ENCODE results near the gene RPAP2. TPM values are rescaled to one million over a fixed set of nuclear protein-coding genes. Genes with fewer than 3 reads are reported as not detected.

The RPAP2 gene
- total RNA-seq, 4 donors from 2014 or later = 5.8 to 13.0 (median 10.3) TPM

DNA sequence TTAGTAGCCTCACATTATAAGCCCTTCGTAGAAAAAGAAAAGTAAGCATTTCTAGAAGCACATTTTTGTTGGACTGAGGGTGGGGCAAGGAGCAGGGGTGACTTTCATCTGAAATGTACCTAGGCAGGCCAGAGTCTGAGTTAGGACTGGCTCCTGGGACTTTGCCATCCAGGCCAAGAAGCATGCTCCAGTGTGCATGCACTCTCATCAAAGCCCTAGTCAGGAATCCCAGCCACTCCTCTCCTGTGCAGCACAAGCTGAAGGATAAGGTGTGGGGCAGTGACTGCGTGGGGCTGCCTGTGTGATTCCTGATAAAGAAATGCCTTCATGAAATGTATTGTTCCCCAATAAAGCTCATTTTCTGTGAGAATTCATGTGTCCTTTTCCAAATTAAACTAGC is 99.7 kb downstream of the RPAP2 start:
- Histone ChIP-seq H3K36me3 (no peaks in the 10 kb centered on the region), H3K27ac (no peak overlapping the region), H3K27me3 (no peaks in the 10 kb centered on the region), H3K4me3 (no peak overlapping the region), H3K4me1 (no peaks in the 10 kb centered on the region), H3K9me3 (peaks cover 0 to 25% (median 4%) of the 10 kb centered on the region in 4 donors)
- TF ChIP-seq, protein P1, sequence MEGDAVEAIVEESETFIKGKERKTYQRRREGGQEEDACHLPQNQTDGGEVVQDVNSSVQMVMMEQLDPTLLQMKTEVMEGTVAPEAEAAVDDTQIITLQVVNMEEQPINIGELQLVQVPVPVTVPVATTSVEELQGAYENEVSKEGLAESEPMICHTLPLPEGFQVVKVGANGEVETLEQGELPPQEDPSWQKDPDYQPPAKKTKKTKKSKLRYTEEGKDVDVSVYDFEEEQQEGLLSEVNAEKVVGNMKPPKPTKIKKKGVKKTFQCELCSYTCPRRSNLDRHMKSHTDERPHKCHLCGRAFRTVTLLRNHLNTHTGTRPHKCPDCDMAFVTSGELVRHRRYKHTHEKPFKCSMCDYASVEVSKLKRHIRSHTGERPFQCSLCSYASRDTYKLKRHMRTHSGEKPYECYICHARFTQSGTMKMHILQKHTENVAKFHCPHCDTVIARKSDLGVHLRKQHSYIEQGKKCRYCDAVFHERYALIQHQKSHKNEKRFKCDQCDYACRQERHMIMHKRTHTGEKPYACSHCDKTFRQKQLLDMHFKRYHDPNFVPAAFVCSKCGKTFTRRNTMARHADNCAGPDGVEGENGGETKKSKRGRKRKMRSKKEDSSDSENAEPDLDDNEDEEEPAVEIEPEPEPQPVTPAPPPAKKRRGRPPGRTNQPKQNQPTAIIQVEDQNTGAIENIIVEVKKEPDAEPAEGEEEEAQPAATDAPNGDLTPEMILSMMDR (IDR thresholded peaks at IDR 0.05) = no peak
- TF ChIP-seq POLR2A (IDR thresholded peaks at IDR 0.05) = no peak
- no peak for DNase-seq

DNA sequence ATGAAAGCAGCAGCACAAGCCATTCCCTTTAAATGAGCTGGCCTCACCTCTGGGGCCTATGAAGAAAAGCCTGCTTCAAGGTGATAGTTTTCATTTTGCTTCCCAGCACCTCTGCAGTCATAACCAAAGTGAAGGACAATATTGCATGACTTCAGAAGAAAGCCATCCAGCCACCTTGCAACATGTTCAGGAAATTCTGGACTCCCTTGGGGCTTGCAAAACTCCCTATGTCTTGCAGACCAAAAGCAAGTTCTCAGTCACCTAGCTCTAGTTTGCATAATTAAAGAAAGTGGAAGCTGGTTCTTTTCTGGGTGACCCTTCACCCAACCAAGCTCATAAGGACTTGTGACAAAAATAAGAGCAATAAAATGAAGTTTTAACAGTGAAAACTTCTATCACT is 100.2 kb downstream of the RPAP2 start:
- TF ChIP-seq, protein P1 (IDR thresholded peaks at IDR 0.05) = no peak
- TF ChIP-seq POLR2A (IDR thresholded peaks at IDR 0.05) = no peak
- DNase-seq = no peak
- H3K4me1 ChIP-seq = no peaks in the 10 kb centered on the region

DNA sequence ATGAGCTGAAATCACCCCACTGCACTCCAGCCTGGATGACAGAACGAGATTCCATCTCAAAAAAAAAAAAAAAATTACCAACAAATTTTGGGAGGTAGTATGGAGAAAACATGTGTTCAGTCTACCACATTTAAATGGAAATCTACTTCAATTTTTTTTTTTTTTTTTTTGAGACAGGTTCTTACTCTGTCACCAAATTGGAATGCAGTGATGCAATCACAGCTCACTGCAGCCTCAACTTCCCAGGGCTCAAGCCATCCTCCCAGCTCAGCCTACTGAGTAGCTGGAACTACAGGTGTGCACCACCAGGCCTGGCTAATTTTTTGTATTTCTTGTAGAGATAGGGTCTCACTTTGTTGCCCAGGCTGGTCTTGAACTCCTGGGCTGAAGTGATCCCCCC is 105.8 kb downstream of the RPAP2 start:
- no peak for DNase-seq
- Histone ChIP-seq H3K27ac (no peak overlapping the region), H3K9me3 (peaks cover 0 to 13% (median 3%) of the 10 kb centered on the region in 4 donors), H3K36me3 (no peaks in the 10 kb centered on the region), H3K27me3 (no peaks in the 10 kb centered on the region), H3K4me3 (no peak overlapping the region), H3K4me1 (no peaks in the 10 kb centered on the region)
- TF ChIP-seq, protein P1 (IDR thresholded peaks at IDR 0.05) = no peak
- no peak for TF ChIP-seq POLR2A (IDR thresholded peaks at IDR 0.05)

More for the DNA sequence above, 100.2 kb downstream of the RPAP2 start:
- H3K36me3 ChIP-seq = no peaks in the 10 kb centered on the region
- no peaks in the 10 kb centered on the region for H3K27me3 ChIP-seq
- H3K9me3 ChIP-seq = peaks cover 0 to 22% (median 3%) of the 10 kb centered on the region in 4 donors
- no peak overlapping the region for H3K4me3 ChIP-seq
- no peak overlapping the region for H3K27ac ChIP-seq

DNA sequence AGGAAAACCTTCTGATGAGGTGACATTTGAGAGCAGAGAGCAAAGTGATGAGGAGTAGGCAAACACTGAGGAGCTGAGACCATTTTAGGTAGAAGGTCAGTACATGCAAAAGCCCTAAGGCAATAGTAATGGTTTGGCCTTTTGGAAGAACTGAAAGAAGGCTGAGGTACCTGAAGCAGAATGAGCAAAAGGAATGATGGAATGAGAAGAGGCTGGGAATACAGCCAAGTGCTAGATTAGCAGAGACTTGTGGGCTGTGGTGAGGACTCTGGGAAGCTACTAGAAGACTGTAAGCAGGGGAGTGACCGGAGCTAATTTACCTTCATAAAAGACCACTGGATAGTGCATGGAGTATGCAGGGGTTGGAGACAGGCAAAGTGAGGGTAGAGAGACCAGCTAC is 110.0 kb downstream of the RPAP2 start:
- DNase-seq = no peak
- Histone ChIP-seq H3K36me3 (no peaks in the 10 kb centered on the region), H3K4me1 (peaks cover 0 to 5% (median 0%) of the 10 kb centered on the region in 4 donors), H3K27ac (no peak overlapping the region), H3K4me3 (no peak overlapping the region), H3K9me3 (no peaks in the 10 kb centered on the region), H3K27me3 (no peaks in the 10 kb centered on the region)
- no peak for TF ChIP-seq POLR2A (IDR thresholded peaks at IDR 0.05)
- TF ChIP-seq, protein P1 (IDR thresholded peaks at IDR 0.05) = no peak

DNA sequence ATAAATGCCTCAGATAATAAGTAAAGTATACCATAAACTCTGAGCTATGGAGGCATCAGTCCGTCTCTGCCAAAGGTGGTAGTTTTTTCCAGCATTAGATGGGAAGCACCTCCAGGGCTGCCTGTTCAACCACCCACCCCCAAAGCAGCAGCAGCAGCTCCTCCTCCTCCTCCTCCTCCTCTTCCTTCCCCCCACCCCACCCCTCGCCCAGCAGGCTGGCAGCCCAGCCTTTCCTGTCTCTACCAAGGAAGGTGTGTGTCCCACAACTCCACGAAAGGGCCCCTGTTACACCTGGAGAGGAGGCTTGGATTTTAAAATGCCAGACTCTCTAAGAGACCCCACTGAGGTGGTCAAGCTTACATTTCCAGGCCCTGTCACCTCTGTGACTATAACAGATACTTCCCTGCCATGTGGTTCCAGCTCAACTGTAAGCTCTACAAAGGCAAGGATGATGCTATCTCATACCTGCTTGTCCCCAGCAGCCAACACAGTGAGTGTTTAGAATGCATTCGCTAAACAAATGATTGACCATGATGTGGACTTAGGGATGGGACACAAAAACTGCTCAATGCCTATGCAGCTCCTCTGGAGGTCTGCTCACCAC is 111.2 kb downstream of the RPAP2 start:
- no peak for TF ChIP-seq POLR2A (IDR thresholded peaks at IDR 0.05)
- TF ChIP-seq, protein P1 (IDR thresholded peaks at IDR 0.05) = no peak
- peak overlapping the region in 1 of 4 donors; percentile 9 for H3K27ac ChIP-seq
- H3K4me1 ChIP-seq = peaks cover 0 to 5% (median 0%) of the 10 kb centered on the region in 4 donors
- no peaks in the 10 kb centered on the region for H3K27me3 ChIP-seq
- no peak overlapping the region for H3K4me3 ChIP-seq
- no peak for DNase-seq
- H3K9me3 ChIP-seq = no peaks in the 10 kb centered on the region
- no peaks in the 10 kb centered on the region for H3K36me3 ChIP-seq

Data from Peyer's patch (tissue), 4 donors.